ENCODE results near the gene IL24. TPM values are rescaled to one million over a fixed set of nuclear protein-coding genes. Genes with fewer than 3 reads are reported as not detected.

The IL24 gene
- total RNA-seq, 1 donor from 2014 or later: 0.25 TPM

- intact Hi-C loops (cut with micrococcal nuclease): loop anchor here (2.0 to 5.0 kb wide), 4 partner anchors 14 to 414 kb away; partner anchors contain the start of genes CD55 and YOD1
These were observed 26.0 kb downstream of the IL24 start for GRCh38 chr1:206923009-206923960.

- intact Hi-C loops (cut with micrococcal nuclease): loop anchor here (2.0 to 5.0 kb wide), 4 partner anchors 15 to 413 kb away; partner anchors contain the start of genes CD55 and YOD1
These were observed 26.8 kb downstream of the IL24 start for GRCh38 chr1:206923961-206924557.

GRCh38 chr1:206924592-206925105 is 27.4 kb downstream of the IL24 start:
- intact Hi-C loops (cut with micrococcal nuclease): loop anchor here (5.0 kb wide), 2 partner anchors 398 to 413 kb away; partner anchors contain the start of gene CD55

- intact Hi-C loops (cut with micrococcal nuclease): no loop called here
These were observed 28.0 kb downstream of the IL24 start for GRCh38 chr1:206925106-206925736.

- intact Hi-C loops (cut with micrococcal nuclease): no loop called here
These were observed 29.0 kb downstream of the IL24 start for GRCh38 chr1:206926286-206926685.

- intact Hi-C loops (cut with micrococcal nuclease): no loop called here
These were observed 32.3 kb downstream of the IL24 start for GRCh38 chr1:206929524-206929923.

GRCh38 chr1:206930210-206930798 is 33.1 kb downstream of the IL24 start:
- intact Hi-C loops (cut with micrococcal nuclease): no loop called here

- intact Hi-C loops (cut with micrococcal nuclease): no loop called here
These were observed 34.5 kb downstream of the IL24 start for GRCh38 chr1:206931709-206932108.

- intact Hi-C loops (cut with micrococcal nuclease): no loop called here
These were observed 34.9 kb downstream of the IL24 start for GRCh38 chr1:206932177-206932576.

GRCh38 chr1:206933333-206933945 is 36.2 kb downstream of the IL24 start:
- intact Hi-C loops (cut with micrococcal nuclease): loop anchor here (1.0 kb wide), 2 partner anchors 21 to 124 kb away; no protein-coding TSS in a partner anchor

GRCh38 chr1:206935491-206936067 is 38.3 kb downstream of the IL24 start:
- intact Hi-C loops (cut with micrococcal nuclease): loop anchor here (1.0 kb wide), 2 partner anchors 47 to 142 kb away; no protein-coding TSS in a partner anchor

GRCh38 chr1:206937425-206937824 is 40.2 kb downstream of the IL24 start:
- intact Hi-C loops (cut with micrococcal nuclease): no loop called here

- intact Hi-C loops (cut with micrococcal nuclease): no loop called here
These were observed 41.9 kb downstream of the IL24 start for GRCh38 chr1:206939131-206939530.

- intact Hi-C loops (cut with micrococcal nuclease): no loop called here
These were observed 42.8 kb downstream of the IL24 start for GRCh38 chr1:206939841-206940587.

GRCh38 chr1:206940588-206940936 is 43.3 kb downstream of the IL24 start:
- intact Hi-C loops (cut with micrococcal nuclease): no loop called here

- intact Hi-C loops (cut with micrococcal nuclease): no loop called here
These were observed 44.6 kb downstream of the IL24 start for GRCh38 chr1:206941766-206942418.

- intact Hi-C loops (cut with micrococcal nuclease): no loop called here
These were observed 47.5 kb downstream of the IL24 start for GRCh38 chr1:206944703-206945102.

- intact Hi-C loops (cut with micrococcal nuclease): no loop called here
These were observed 48.5 kb downstream of the IL24 start for GRCh38 chr1:206945779-206946178.

GRCh38 chr1:206946261-206946660 is 49.0 kb downstream of the IL24 start, which contains the start of gene PIGR:
Gene PIGR, minus strand, starts transcription at chr1:206946466. Its CDS starts 5,935 bp downstream, at chr1:206940531.
- intact Hi-C loops (cut with micrococcal nuclease): no loop called here

Data from T-helper 1 cell treated with Interleukin-12 subunit alpha and Interleukin-12 subunit beta and Interleukin-4 antibody, amounts not matched to agents 30 ng/mL and 1 ng/mL, for 36 hours (primary cell).